Vagina (tissue), 2 donors: ENCODE data around the gene CALN1.

Source experiments
- POLR2A ChIP-seq, 2 donors: fragments of 450-650 bp; IDR thresholded peaks; one replicate each; pipeline ENCODE4 v1.6.1; 2017; ENCODE audit warnings: antibody characterized with exemption in 2 of 2, mild to moderate bottlenecking in 2 of 2, moderate library complexity in 2 of 2
- TF ChIP-seq, protein P1 (sequence below), 3 experiments: fragments of 450-650 bp in 2 of 3; fragments of 200-600 bp in 1 of 3; sonication (generic) in 1 of 3; IDR thresholded peaks; one replicate each; pipeline ENCODE4 v1.5.1; 2017 to 2019; ENCODE audit warnings: antibody characterized with exemption in 3 of 3, mild to moderate bottlenecking in 2 of 3, moderate library complexity in 2 of 3

DNA sequence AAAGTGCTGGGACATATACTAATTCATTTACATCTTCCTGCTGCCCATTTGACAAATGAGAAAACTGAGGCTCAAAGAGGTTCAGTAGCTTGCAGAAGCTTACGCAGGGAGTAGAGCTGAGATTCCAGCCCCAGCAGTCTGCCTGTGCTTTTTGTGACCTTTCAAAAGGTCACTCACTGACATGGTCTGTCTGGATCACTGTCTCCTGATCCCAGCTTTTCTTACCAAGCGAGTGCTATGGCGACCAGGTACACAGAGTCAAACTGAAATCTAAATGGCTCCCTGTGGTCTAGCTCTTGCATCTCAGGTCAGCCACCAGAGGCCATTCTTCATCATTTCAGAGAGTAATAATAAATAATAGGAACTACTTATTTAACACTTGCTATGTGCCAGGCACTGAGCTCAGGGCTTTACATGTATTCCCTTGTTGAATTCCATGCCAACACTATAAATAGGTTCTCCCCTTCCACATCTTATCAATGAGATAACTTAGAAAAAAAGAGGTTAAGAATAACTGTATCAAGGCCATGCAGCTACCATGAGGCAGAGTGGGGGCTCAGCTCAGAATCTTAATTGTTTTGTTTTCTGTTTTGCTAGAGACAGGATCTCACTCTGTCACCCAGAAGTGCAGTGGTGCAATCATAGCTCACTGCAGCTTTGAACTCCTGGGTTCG is 381.0 kb downstream of the CALN1 start:
- TF ChIP-seq, protein P1, sequence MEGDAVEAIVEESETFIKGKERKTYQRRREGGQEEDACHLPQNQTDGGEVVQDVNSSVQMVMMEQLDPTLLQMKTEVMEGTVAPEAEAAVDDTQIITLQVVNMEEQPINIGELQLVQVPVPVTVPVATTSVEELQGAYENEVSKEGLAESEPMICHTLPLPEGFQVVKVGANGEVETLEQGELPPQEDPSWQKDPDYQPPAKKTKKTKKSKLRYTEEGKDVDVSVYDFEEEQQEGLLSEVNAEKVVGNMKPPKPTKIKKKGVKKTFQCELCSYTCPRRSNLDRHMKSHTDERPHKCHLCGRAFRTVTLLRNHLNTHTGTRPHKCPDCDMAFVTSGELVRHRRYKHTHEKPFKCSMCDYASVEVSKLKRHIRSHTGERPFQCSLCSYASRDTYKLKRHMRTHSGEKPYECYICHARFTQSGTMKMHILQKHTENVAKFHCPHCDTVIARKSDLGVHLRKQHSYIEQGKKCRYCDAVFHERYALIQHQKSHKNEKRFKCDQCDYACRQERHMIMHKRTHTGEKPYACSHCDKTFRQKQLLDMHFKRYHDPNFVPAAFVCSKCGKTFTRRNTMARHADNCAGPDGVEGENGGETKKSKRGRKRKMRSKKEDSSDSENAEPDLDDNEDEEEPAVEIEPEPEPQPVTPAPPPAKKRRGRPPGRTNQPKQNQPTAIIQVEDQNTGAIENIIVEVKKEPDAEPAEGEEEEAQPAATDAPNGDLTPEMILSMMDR (IDR thresholded peaks at IDR 0.05) = no peak
- no peak for TF ChIP-seq POLR2A (IDR thresholded peaks at IDR 0.05)
